HEK293T (cell line): ENCODE results near the gene SCLY.

ENCODE experiments used
- CTCF ChIA-PET: fragments of 350-600 bp; formaldehyde crosslinking; extraction: SDS; loops from one replicate; lab custom pipeline; 2021; ENCODE audit warnings: antibody characterized with exemption, inconsistent platforms; lab: Yijun Ruan, JAX
- POLR2A ChIA-PET: fragments of 350-600 bp; formaldehyde crosslinking; extraction: SDS; loops from one replicate; lab custom pipeline; 2020; ENCODE audit warnings: antibody characterized with exemption, inconsistent platforms; lab: Yijun Ruan, JAX
- DNase-seq: peaks from one replicate; pipeline ENCODE4 v3.0.0; 2012; ENCODE audit warnings: mixed read lengths; ENCODE audit errors: extremely low spot score
- ARNT ChIP-seq: fragments of 450-650 bp; IDR thresholded peaks from 2 replicates; pipeline ENCODE4 v1.6.1; 2017; ENCODE audit warnings: mild to moderate bottlenecking
- BHLHE40 ChIP-seq: fragments of 450-650 bp; IDR thresholded peaks from 2 replicates; pipeline ENCODE4 v1.6.1; 2016; ENCODE audit warnings: mild to moderate bottlenecking, moderate library complexity, borderline replicate concordance
- CTBP1 ChIP-seq: fragments of 450-650 bp; IDR thresholded peaks from 2 replicates; pipeline ENCODE4 v1.6.1; 2016; ENCODE audit warnings: borderline replicate concordance
- ELF4 ChIP-seq: fragments of 450-650 bp; IDR thresholded peaks from 2 replicates; pipeline ENCODE4 v1.6.1; 2017; ENCODE audit warnings: antibody characterized with exemption
- FOXA1 ChIP-seq: fragments of 450-650 bp; IDR thresholded peaks from 2 replicates; pipeline ENCODE4 v1.6.1; 2016; ENCODE audit warnings: mild to moderate bottlenecking
- FOXK2 ChIP-seq: fragments of 450-650 bp; IDR thresholded peaks from 2 replicates; pipeline ENCODE4 v1.6.1; 2016; ENCODE audit warnings: mild to moderate bottlenecking
- FOXM1 ChIP-seq: fragments of 450-650 bp; IDR thresholded peaks from 2 replicates; pipeline ENCODE4 v1.6.1; 2017; ENCODE audit warnings: mild to moderate bottlenecking, borderline replicate concordance
- HDGF ChIP-seq: fragments of 450-650 bp; IDR thresholded peaks from 2 replicates; pipeline ENCODE4 v1.6.1; 2017; ENCODE audit warnings: antibody characterized with exemption, borderline replicate concordance
- L3MBTL2 ChIP-seq: fragments of 450-650 bp; conservative IDR thresholded peaks from 2 replicates; pipeline ENCODE4 v1.6.1; 2016; ENCODE audit warnings: mild to moderate bottlenecking
- LEF1 ChIP-seq: fragments of 450-650 bp; IDR thresholded peaks from 2 replicates; pipeline ENCODE4 v1.6.1; 2017; ENCODE audit warnings: mild to moderate bottlenecking, borderline replicate concordance
- NFRKB ChIP-seq: fragments of 450-650 bp; IDR thresholded peaks from 2 replicates; pipeline ENCODE4 v1.6.1; 2016; ENCODE audit warnings: mild to moderate bottlenecking, moderate library complexity
- PKNOX1 ChIP-seq: fragments of 450-650 bp; IDR thresholded peaks from 2 replicates; pipeline ENCODE4 v1.6.1; 2016
- SP1 ChIP-seq: fragments of 450-650 bp; IDR thresholded peaks from 2 replicates; pipeline ENCODE4 v1.6.1; 2017
- SUZ12 ChIP-seq: fragments of 450-650 bp; IDR thresholded peaks from 2 replicates; pipeline ENCODE4 v1.6.1; 2016; ENCODE audit warnings: mild to moderate bottlenecking
- TARDBP ChIP-seq: fragments of 450-650 bp; IDR thresholded peaks from 2 replicates; pipeline ENCODE4 v1.6.1; 2016
- ZNF384 ChIP-seq: fragments of 450-650 bp; IDR thresholded peaks from 2 replicates; pipeline ENCODE4 v1.6.1; 2016

Gene SCLY

GRCh38 chr2:238129166-238130010, 68.6 kb downstream of the SCLY start:
- DNase-seq, result no peak
- CTCF ChIA-PET, result no interaction called here
- TF ChIP-seq L3MBTL2 (no peak), FOXK2 (no peak), HDGF (no peak), FOXM1 (no peak), TARDBP (no peak), ZNF384 (no peak), FOXA1 (no peak), SP1 (no peak), SUZ12 (no peak), CTBP1 (no peak), LEF1 (no peak), ELF4 (no peak), BHLHE40 (no peak), NFRKB (no peak), PKNOX1 (no peak), ARNT (no peak)
- POLR2A ChIA-PET, result no interaction called here

DNA sequence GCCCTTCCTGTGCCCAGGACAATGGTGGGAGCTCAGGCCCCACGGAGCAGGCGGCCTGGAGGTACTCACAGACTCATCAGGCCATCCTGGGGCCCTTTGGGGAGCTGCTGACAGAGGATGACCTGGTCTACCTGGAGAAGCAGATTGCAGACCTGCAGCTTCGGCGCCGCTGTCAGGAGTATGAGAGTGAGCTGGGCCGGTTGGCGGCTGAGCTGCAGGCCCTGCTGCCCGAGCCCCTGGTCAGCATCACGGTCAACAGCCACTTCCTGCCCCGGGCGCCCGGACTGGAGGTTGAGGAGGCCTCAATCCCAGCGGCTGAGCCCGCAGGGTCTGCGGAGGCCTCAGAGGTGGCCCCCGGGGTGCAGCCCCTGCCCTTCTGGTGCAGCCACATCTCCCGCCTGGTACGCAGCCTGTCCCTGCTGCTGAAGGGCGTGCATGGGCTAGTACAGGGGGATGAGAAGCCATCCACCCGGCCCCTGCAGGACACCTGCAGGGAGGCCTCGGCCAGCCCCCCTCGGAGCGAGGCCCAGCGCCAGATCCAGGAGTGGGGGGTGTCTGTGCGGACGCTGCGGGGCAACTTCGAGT, 69.4 kb downstream of the SCLY start:
- no peak for DNase-seq
- CTCF ChIA-PET, result no interaction called here
- POLR2A ChIA-PET, result no interaction called here
- TF ChIP-seq BHLHE40 (no peak), NFRKB (no peak), CTBP1 (no peak), FOXM1 (no peak), FOXK2 (no peak), L3MBTL2 (no peak)

GRCh38 chr2:238130696-238131628, 70.2 kb downstream of the SCLY start:
- DNase-seq, result no peak
- ChIA-PET POLR2A (no interaction called here), CTCF (no interaction called here)
- TF ChIP-seq FOXA1 (no peak), L3MBTL2 (no peak), CTBP1 (no peak), SUZ12 (no peak), FOXK2 (no peak), SP1 (no peak)

GRCh38 chr2:238131761-238132462, 71.1 kb downstream of the SCLY start:
- POLR2A ChIA-PET, result no interaction called here
- DNase-seq, result no peak
- CTCF ChIA-PET, result no interaction called here
- TF ChIP-seq FOXA1, result no peak
- TF ChIP-seq FOXM1, result no peak
- no peak for TF ChIP-seq LEF1
- TF ChIP-seq SUZ12, result no peak
- TF ChIP-seq FOXK2, result no peak
- no peak for TF ChIP-seq TARDBP
- TF ChIP-seq ZNF384, result no peak
- no peak for TF ChIP-seq ELF4
- no peak for TF ChIP-seq NFRKB
- no peak for TF ChIP-seq PKNOX1
- TF ChIP-seq ARNT, result no peak
- TF ChIP-seq CTBP1, result no peak
- no peak for TF ChIP-seq SP1
- TF ChIP-seq L3MBTL2, result no peak
- no peak for TF ChIP-seq HDGF

- CTCF ChIA-PET, result interaction anchor here (0.7 kb wide), 1 partner anchor 22 kb away, joined by 3 read pairs; no protein-coding TSS in a partner anchor
Measured at GRCh38 chr2:238132463-238133450, 72.0 kb downstream of the SCLY start.

More at GRCh38 chr2:238132463-238133450, 72.0 kb downstream of the SCLY start:
- TF ChIP-seq FOXK2 (no peak), TARDBP (no peak), BHLHE40 (no peak)
- no peak for DNase-seq
- POLR2A ChIA-PET, result interaction anchor here (1.3 kb wide), 1 partner anchor 72 kb away, joined by 3 read pairs; the partner anchor contains the start of gene SCLY
